Forelimb muscle (tissue), 1 donor: Measurements from ENCODE around the gene ADD3. TPM values are rescaled to one million over a fixed set of nuclear protein-coding genes. Genes with fewer than 3 reads are reported as not detected.

ENCODE experiments used
- DNase-seq: peaks from one replicate; pipeline ENCODE4 v3.0.0-alpha.2; 2013; ENCODE audit warnings: low read depth
- polyA plus RNA-seq: library from polyadenylated mRNA; unstranded; fragments of 120-200 nt; gene quantifications from one replicate; pipeline ENCODE4 v1.2.1, GENCODE V29; 2013; ENCODE audit not compliant: insufficient read length

The ADD3 gene
- polyA plus RNA-seq, 1 donor, result 88.6 TPM

DNA sequence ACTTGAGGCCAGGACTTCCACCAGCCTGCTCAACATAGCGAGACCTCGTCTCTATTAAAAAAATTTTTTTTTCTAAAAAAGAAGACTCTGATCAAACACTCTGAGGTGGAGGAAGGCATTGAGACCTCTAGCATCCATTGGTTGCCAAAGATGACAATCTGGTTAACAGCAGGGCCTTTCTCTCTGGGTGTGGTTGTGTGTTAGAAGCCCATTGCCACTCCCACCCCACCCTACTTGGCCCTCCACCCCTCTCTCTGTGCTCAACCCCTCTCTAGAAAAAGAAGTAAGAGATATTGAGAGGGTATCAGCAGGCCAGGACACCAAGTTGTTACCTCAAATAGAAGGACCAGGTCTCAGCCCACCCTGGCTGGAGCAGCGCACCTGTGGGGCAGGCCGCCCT, 142.3 kb downstream of the ADD3 start:
- DNase-seq, result no peak

DNA sequence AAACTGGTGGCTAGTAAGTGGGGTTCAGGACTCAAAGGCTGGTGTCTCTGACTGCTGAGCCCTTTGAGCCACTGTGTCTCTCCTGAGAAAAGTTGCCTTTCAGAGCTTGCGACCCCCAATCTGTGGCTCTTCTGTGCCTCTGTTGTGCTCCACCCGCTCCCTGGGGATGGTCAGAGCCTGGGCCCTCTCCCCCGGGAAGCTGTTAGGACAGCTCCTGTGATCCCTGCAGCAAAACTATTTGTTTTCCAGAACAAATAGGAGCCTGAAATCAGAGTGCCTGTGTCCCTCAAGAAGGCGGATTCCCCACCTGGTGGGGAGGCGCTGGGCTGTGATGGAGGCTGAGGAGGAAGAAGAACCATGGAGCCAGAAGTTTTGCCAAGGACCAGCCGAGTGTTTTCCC, 143.2 kb downstream of the ADD3 start:
- no peak for DNase-seq

- DNase-seq, result no peak
Measured at GRCh38 chr10:110151467-110151866, 143.7 kb downstream of the ADD3 start.

DNA sequence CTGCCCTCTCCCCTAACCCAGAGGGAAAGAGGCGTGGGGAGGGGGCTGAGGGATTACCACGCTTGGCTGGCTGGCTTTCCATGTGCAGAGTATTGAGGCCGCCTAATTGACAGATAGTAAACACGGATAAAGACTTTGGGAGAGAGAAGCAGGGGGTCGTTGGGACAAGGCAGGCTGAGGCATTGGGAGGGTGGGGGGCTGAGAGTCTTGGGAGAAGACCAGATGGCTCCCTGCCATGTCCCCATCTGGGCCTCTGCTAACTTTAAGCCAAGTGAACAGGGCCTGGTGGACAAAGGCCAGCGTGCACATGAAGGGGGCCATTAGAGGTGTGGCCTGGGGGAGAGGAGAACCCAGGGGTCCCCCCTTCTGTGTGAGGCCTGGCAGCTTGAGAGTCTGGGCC, 144.2 kb downstream of the ADD3 start:
- DNase-seq, result no peak

GRCh38 chr10:110153396-110153795, 145.6 kb downstream of the ADD3 start:
- no peak for DNase-seq

GRCh38 chr10:110156046-110156445, 148.3 kb downstream of the ADD3 start:
- no peak for DNase-seq

DNA sequence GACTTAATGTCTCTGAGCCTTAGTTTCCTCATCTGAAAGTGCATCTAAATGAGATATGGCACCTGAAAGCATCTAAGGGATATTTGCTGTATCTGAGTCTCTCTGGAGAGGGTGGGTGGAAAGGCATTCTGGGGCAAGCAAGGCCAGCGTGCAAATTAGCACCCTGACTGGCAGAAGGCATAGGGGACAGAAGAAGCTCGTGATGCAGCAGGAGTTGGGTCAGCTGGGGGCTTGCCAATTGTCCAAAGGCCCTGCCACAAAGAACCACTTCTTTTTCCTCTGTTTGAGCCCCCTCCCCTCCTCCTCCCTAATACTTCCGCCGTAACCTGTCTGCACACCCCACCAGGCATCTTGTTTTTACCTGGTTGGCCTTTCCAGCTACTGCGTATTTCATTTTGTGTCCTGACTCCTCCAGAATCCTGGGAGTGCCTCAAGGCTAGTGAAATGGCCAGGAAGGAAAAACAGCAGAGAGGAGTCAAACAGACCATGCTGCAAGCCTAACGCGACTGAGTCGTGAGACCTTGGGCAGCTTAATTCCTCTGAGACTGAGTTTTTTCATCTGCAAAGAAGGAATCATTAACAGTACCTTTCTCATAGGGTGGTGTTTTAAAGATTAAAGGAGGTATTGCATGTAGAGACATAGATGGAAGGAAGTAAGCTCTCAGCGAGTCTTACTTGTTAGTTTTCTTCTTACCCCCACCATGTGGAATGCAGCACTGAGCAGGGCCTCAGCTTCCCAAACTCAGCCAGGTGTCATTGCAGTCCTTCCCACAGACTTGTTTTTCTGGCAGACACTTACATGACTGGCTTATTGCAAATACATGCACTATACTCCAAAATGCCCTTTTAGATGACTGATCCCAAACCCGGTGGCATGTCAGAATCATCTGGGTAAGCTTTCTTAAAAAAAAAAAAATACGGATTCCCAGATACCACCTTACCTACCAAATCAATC, 150.5 kb downstream of the ADD3 start:
- no peak for DNase-seq

- no peak for DNase-seq
Measured at GRCh38 chr10:110160081-110160480, 152.3 kb downstream of the ADD3 start.

GRCh38 chr10:110160522-110160921, 152.7 kb downstream of the ADD3 start:
- no peak for DNase-seq

DNA sequence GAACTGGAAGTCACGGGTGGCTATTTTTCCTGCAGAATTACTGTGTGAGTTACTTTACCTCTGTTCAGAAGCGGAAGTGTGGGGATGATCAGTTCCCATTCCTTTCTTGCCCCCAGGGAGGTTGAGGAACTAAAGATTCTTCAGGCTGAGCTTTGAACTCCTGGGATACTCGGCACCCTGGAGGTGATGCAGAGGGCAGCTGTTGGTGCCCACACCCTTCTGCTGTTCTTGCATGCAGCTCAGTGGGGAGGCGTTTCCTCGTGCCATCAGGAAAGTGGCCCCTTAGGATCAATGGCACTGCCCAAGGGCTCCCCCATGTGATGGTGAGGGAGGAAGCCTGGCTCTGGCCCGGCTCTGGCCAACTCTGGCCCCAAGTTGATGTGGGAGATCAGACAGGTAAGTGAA, 155.0 kb downstream of the ADD3 start:
- DNase-seq, result no peak

- no peak for DNase-seq
Measured at GRCh38 chr10:110163192-110163773, 155.5 kb downstream of the ADD3 start.

DNA sequence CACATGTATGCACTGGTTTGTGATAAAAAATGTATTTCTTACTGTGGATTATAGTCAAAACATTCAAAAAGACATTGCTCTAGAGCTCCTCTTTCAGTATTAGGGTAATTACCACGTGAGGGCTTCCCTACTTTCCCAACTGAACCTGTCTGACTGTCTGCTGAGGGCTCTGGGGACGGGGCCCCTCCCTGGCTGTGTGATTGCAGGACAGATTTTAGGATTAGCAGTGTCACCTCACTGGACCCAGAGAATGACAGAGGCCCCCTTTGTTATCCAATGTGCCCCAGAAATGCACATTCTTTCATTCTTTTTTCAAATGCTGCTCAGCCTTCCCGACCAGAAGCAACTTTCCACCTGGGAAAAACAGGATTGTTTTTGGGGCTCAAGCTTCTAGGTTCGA, 156.1 kb downstream of the ADD3 start:
- DNase-seq, result no peak

GRCh38 chr10:110165239-110165638, 157.5 kb downstream of the ADD3 start:
- DNase-seq, result no peak

DNA sequence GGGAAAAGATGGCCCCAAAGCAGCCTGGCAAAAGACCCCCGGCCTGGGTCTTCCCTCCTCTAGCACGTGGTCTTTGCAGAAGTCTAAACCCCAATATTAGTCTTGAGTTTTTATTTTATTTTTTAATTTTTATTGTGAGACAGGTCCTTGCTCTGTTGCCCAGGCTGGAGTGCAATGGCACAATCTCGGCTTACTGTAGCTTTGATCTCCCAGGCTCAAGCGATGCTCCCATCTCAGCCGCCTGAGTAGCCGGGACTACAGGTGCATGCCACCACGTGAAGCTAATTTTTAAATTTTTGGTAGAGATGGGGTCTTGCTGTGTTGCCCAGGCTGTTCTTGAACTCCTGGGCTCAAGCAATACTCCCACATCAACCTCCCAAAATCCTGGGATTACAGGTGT, 159.4 kb downstream of the ADD3 start:
- DNase-seq, result no peak

DNA sequence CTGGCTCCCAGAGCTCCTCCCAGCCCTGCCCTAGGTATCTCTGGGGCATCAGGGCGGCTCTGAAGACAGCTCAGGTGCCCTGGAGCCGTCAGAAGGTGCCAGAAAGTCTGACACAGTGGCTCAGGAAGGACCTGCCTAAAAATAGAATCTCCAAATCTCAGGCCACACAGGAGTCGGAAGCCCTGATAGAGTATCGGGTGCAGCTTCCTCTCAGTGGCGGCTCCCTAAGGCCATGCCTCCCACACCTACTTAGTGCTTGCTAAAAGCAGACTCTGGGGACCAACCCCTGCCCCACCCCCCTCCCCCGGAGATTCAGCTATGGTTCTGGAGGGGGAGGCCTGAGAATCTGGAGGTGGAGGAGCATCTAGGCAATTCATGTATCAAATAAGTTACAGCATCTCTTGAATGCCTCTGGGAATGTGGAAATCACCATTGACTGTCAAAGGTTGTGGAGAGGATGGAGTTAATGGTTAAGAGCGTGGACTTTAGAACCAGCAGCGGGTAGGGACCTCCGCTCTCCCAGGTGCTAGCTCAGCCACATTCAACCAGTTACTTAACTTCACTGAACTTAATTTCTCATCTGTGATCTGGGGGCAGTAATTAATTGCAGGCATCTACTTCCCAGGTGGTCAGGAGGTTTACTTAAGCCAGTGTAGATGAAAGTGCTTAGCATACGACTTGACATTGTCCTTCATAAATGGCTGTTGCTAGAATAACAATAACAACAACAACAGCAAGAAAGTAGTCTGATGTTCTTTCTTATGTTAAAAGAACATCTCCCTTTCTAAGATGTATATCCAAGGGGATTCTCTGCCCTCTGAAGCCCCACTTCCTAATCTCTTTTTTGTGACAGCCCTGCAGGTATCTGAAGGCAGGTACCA, 161.1 kb downstream of the ADD3 start:
- no peak for DNase-seq

DNA sequence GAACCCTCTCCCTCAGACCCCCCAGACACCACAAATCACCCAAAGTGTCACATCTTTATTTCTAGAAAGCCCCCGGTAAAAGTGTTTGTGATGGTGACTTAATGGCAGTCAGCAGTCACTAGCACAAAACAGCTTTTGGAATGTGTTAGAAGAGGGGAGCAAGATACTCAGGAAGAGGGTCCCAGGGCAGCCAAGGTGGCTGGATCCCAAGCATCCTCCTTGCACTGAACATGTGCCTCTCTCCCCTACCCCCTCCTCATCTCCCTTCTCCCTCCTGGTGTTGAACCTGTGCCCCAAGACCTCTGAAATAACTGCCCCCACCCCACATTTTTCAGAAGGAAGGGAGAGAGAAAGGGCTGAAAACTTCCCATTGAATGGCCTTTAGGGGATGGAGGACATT, 161.8 kb downstream of the ADD3 start:
- no peak for DNase-seq

GRCh38 chr10:110170142-110170971, 162.6 kb downstream of the ADD3 start:
- DNase-seq, result no peak

DNA sequence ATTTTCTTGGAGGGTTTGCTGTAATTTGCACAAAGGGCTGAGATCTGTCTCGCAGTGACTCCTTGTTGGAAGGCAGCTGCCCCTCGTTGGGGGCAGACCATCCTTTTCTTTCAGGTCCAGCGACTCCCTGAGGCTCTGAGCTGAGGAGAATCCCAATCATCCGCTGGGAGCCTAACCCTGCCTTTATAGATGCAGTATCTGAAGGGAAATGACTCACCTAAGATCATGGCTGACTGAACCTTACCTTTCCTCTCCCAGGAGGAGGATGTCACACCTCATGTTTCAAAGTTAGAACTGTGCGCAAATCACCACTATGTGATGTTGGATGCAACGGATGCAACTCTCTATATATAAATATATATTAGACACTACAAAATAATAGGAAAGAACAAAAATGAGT, 163.2 kb downstream of the ADD3 start:
- no peak for DNase-seq

DNA sequence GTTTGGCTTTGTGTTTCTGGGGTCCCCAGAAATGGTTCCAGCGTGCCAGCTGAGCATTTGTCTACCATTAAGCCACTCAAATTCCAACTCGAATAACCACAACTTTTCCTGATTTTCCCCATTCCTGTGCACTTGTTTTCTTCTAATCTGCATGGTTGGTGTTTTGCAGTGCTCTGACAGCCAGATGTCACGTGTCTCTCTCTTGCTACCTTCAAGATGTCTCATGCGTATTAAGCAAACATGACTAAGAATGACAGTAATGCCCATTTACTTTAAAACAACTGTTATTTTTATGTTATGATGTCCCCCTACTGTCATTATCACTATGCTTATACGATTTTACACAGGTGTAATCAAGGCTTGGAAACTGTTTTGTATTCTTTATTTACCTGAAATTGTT, 164.4 kb downstream of the ADD3 start:
- DNase-seq, result no peak

- no peak for DNase-seq
Measured at GRCh38 chr10:110174201-110174600, 166.4 kb downstream of the ADD3 start.

DNA sequence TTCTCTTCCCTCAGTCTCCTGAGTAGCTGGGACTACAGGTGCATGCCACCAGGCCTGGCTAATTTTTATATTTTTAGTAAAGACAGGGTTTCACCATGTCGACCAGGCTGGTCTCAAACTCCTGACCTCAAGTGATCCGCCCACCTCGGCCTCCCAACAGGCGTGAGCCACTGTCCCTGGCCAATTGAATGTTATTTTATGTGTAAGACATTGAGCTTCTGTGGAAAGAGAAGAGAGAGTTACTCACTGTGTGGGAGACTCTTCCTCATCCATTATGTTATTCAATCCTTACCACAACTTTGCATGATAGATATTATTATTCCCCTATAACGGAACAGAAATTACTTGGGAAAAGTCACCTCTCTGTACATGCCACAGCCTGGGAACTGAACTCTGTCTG, 167.0 kb downstream of the ADD3 start:
- no peak for DNase-seq
